Measurements from ENCODE around the gene WNT2.

WNT2 gene

DNA sequence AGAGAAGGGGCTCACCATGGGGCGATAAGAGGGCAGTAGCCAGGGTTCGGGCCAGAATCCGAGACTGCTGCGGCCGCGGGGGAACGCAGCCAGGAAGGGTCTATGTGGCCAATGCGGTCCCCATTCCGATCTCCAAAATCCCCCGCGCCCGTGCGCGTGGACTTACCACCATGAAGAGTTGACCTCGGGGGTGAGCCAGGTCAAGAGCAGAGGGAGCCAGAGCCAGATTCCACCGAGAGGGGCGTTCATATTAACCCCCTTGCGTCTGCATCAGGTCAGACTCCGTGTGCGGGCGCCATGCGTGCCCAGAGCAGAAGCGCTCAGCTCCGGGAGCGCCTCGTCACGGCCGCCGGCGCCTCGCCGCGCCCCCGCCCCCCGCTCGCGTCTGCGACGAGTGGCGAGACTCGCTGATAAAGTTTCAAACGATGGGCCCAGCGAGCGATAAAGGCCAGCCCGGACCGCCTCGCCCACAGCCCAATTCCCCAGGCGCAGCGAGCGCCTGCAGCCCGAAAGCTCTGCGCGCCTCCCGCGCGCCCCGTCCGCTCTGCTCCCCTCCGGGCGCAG is at the start of gene WNT2:
WNT2 (minus strand) TSS at position 318 of the 564 bp plus-strand sequence; CDS start at position 249, 69 bp downstream.
- DNase-seq = no peak

DNA sequence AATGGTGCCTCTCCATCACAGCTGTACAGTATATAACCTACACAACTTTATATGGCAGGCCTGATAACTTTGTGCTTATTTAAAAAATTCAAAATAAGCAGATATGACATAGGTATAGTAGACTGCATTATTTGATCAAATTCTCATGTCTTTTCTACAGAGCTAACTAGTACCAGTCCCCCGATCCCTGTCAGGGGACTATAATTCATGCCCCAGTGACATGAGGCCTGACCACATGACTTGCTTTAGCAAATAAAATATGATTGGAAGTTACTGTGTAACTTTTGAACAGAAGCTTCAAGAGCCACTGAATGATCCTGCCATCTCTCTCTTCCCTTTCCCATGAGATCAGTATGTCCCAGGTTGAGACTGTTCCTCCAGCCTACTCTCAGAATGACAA is 49.2 kb upstream of the WNT2 start:
- DNase-seq = no peak

DNA sequence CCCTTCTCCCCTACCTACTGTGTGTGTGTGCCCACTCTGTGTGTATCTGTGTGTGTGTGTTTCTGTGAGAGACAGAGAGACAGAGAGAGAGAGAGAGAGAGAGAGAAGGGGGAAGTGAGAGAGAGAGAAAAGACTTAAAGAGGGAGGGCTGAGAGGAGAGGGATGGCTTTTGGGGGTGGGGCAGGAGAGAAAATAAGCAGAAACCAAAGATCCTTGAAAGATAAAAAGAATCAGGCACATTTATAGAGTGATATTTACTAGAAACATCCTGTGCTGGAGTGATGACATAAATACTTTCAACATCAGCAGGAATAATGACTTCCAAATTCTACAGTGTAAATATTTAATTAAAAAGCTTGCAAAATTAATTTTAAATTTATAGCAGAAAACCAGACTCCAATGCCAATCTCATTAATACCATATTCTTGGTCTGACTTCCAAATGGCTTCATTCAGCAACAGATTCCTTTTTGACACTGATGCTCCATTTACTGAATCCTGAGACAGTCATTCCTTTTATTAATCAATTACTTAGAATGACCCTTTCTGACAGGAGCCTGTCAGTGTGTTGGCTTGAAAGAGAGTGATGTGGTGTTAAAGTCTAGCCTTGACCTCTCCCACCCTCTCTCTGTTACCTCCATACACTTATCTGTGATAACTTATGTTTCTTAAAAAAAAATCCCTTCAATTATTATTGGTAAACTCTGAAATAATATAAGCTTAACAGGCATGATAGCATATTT is 41.7 kb upstream of the WNT2 start:
- no peak for DNase-seq

DNA sequence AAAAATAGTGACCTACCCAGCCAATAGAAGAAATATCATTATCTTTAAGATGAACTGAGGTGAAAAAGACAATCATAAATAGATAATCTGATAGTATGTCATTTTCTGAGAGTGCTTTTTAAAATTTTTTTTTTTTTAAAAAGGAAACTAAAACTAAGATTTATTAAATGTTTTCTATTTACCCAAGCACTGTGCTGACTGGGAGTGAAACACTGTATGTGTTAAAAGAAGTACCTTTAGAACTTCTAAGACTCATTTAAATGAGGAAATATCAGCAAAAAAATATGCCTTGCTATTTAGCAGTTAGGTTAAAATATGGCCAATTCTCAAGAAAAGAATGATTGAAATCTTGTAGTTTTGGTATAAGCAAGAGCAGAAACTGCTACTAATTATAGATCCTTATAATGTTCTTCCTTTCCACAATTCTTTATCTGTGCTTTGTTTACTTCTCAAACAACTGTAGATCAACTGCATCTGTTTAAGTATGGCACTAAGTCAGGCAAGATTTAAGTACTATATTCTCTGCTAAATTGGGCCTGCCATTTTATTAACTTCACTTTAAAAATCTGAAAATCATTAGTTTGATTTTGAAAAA is 39.5 kb upstream of the WNT2 start:
- no peak for DNase-seq

DNA sequence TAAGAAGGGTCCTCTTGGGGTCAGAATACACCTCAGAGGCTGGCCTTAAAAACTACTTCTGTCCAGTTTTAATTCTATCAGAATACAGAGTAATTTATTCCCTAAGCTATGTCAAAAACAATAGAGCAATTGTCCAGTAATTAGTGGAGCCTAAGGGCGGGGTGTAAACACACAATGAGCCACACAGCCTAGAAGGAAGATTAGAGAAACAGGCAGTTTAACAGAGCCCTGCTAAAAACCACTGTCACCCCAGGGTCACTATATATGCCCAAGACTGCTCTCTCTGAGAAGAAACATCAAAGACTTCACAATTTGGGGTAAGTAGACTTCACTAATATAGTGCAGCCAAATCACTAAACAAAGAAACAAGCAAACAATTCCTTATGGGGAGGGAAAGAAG is 27.2 kb upstream of the WNT2 start:
- no peak for DNase-seq

DNA sequence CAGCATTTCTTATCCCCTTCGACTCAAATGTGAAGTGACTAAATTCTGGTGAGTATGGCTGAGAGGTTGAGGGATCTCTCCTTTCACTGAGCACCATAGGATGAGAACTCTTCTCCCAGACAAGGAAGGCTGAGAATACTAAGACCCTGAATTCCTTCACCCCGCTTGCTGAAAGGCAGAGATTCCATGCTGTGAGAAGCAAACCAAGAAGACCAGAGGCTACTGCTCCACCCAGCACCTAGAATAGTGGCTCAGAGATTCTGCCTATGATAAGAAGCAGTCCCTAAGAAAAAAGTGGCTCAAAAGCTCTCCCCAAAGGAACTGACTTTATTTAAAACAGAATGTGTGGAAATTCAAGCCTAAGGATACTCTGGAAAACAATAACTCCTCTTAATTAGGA is 26.7 kb upstream of the WNT2 start:
- no peak for DNase-seq

DNA sequence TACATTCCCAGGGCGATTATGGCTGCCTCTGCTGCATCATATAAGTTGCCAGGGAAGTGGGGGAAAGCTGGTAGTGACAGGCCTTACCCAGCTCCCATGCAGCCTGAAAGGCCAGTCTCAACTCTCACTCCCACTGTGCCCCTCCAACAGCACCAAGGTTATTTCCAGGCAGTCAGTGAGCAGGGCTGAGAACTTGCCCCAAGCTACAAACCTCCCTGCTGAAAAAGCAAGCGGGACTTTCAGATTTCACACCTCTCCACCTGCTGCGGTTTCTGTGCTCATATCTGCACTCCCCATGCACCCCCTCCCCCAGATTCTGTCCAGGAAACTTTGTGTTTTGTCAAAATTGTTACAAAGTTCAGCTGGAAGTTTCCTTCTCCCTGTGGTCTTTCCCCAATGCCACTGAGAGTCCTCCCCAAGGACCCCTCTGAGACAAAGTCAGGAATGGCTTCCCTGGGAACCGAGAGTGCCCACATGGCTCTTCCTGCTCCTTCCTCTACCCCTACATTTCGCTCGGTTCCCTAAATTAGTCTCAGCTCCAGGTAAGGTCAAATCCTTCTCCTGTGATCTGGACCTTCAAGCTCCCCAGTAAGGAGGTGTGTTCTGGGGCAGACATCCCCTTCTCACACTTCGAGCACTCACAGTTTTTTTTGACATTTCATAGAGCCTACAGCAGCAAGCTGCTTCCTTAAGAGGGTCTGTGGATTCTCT is 25.3 kb upstream of the WNT2 start:
- no peak for DNase-seq

DNA sequence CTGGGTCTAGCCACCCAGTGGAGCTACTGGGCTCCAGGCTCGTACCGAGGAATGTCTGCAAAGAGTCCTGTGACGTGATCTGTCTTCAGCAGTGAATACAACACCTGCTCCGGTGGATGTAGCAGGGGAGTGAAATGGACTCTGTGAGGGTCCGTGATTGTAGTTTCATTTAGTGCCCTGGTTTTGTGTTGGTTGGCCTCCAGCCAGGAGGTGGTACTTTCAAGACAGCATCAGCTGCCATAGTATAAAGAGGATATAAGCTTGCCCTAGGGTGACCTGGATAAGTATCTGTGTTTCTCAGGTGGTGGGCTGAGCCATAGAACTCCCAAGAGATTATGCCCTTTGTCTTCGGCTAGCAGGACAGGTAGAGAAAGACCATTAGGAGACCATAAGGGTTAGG is 24.6 kb upstream of the WNT2 start:
- no peak for DNase-seq

DNA sequence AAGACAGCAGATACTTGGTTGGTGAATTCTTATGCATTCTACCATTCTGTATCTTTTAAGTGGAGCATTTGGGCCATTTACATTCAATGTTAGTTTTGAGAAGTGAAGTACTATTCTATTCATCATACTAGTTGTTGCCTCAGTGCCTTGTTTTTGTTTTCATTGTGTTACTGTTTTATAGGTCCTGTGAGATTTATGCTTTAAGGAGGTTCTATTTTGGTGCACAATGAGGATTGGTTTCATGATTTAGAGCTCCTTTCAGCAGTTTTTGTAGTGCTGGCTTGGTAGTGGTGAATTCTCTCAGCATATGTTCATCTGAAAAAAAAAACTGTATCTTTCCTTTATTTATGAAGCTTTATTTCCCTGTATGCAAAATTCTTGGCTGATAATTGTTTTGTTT is 23.3 kb upstream of the WNT2 start:
- no peak for DNase-seq

DNA sequence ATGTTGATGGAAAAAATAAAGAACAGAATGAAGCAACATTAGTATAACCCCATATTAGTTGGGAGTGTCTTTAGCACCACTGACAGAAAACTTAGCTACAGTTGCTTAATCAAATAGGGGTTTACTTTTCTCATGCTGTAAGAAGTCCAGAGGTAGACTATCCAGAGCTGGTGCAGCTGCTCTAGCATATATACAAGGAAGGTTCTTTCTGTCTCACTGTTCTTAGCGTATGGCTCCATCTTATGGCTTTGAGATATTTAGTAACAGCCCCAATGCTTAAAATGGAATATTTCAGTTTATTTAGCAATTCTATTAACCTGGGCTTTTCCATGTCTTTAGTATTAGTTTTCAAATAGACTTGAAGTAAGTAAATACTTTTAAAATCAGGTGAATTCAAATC is 15.2 kb upstream of the WNT2 start:
- DNase-seq = no peak

DNA sequence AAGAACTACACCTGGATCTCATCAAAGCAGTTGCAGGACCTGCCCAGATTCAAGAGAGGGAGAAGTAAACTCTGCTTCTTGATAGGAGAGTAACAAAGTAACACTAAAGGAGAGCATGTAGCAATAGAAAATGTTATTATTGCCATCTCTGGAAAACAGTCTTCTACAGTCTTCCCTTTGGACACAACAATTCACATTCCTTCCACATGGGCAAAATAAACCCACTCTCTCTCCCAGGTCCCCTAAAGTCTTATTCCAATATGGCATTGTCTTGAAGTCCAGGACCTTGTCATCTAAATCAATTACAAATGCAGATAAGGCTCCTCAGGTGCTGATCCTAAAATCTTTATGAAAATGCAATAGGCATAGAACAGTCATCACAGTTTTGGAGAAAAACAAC is 10.3 kb upstream of the WNT2 start:
- DNase-seq = no peak

DNA sequence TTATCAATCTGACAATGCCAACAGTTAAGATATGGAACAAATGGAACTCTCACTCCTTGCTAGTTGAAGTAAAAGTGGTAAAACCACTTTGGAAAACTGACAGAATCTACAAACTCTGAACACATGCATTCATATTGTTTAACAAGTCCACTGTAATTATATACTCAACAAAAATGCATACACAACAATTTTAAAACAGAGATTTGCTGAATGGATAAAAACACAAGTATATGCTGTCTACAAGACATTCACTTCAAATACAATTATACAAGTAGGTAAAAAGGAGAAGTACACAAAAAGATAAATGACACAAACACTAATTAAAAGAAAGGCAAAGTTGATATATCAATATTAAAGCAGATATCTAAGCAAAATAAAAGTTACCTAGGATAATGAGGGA is 9.2 kb upstream of the WNT2 start:
- no peak for DNase-seq

DNA sequence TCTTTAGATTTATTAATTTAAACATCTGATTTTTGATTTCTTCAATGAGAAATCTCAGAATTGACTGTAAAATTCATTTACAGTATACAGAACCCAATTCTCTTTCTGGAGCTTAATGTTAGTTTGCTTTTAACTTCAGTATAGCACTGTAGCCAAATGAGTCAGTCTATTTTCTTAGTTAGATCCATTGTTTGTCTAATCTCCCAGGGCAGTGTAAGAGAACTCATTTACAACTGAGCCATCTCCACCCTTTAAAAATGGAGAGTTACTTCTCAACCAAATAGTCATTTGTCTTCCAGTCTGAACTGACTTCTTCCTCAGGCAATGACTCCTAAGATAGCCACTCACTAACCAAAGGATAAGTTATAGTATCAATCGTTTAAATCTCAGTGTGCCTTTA is 3.0 kb upstream of the WNT2 start:
- no peak for DNase-seq

DNA sequence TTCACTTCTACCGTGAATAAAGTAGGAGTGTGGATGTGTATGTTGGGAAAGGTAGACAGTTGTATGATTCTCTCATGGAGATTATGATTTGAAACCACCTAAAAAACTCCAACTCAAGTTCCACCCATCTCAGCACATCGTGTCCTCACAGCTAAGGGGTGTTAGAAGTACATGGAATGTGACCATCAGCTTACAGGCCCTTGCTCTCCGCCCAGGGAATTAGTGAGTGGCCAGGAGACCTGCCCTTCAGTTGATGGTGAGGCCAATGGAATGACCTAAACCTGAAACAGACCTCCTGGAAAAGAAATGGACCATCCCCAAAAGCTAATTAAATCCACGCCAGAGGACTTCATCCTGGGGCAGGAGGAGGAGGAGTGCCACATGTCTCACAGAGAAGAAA is 2.1 kb upstream of the WNT2 start:
- no peak for DNase-seq

DNA sequence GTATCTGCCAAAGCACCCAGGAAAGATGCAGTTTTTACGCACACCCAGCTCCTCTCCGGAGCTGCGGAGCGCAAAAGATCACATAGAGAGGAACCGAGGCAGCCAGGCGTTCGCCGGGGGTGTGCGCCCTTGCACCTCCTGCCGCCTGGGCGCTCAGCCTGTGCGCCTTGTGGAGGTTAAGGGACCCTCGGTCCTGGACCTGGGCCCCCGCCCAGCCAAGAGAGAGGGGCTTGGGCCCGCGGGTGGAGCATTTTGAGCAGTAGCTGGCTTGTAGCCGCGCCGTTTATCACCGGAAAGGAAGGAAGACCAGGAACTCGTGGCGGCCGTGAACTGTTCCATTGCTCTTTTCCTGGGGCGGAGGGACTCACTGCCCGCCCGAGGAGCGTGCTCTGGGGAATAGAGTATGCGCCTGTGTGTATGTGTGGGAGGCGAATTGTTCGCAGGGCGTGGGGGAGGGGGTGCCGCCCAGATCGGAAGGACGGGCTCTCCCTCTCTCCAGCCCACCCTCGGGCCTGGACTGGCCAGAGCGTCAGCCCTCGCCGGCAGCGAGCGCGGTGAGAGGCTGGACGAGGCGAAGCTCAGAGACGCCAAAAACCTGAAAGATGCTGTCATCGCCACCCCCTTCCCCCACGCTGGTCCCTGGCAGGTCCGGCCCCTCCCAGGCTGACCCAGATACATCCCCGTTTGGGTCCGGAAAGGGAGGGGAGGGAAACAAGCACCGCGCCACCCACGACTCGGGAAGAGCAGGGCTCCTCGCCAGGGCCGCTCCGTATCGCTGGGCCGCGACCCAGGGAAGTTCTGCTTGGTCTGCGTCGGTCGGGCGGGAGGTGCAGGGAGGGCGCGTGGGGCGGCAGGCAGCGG is 1.2 kb upstream of the WNT2 start:
- DNase-seq = no peak

DNA sequence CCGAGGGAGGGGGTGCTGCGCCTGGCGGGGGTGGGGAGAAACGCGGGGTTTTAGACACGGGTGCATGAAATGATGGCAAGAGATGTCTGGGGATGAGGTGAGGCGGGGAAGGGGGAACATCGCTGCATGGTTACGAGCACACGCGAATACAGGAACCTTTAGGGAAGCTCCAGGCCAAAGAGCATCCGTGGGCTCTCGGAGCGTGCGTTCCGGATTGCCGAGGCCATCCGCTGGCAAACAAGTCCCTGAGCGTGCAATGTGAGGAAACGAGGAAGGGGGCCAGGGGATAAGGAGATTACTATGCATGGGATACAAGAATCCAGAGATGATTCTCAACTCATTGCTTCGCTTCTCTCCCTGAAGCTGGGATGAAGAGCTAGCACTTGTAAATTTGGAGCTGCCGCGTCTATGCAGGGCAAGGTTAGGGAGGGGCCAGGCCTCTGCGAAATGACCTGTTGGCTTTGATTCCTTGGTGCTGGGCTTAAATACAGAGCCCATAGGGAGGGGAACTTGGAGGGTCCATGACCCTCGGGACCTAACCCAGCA is 520 bp upstream of the WNT2 start:
- DNase-seq = no peak

DNA sequence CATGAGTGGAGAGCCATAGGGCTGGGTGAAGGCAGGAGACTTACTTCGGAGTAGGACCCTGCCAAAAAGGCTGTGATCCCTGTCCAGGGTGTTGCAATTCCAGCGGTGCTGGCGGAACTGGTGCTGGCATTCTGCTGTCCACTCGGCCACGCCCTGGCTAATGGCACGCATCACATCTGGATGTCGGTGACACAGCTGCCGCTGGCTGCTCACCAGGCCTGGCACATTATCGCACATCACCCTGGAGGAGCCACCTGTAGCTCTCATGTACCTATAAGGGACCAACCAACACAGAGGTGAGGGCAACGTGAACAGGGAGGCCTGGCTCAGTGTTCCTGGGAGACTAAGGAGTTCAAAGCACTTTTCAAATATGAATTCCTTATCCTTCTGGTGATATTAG is 2.3 kb downstream of the WNT2 start:
- no peak for DNase-seq

DNA sequence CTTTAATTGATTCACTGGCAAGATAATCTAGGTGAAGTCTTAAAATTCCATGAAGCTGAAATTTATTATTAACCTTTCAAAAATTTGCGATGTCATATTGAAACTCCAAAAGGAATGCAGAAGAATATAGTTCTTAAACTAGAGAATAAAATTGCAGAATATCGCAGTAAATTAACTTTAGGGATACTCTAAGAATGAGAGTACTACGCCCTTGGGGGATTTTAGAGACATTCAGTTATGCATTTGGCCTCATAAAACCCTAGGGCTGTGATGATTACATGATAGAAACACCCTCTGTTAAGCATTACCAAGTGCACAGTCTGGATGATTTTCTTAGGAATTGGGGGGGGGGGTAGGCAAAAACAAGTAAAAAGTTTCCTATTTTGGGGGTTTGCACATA is 3.7 kb downstream of the WNT2 start:
- no peak for DNase-seq

DNA sequence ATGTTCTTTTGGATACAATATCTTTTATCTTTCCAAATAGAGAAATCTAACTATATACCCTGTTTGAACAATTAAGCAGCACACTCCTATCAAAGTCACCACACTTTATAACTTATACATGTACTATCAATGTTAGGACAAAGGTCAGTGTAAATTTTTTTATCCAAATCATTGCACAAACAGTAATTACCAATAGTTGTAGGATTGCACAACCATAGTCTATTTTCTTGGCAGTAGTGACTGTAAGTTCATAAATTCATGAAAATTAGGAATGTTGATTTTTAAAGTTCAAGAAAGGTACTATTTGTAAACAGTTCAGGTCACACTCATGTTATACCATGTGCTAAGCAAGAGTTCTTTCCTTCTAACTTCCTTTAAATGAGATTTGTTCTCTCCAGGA is 9.3 kb downstream of the WNT2 start:
- DNase-seq = no peak

DNA sequence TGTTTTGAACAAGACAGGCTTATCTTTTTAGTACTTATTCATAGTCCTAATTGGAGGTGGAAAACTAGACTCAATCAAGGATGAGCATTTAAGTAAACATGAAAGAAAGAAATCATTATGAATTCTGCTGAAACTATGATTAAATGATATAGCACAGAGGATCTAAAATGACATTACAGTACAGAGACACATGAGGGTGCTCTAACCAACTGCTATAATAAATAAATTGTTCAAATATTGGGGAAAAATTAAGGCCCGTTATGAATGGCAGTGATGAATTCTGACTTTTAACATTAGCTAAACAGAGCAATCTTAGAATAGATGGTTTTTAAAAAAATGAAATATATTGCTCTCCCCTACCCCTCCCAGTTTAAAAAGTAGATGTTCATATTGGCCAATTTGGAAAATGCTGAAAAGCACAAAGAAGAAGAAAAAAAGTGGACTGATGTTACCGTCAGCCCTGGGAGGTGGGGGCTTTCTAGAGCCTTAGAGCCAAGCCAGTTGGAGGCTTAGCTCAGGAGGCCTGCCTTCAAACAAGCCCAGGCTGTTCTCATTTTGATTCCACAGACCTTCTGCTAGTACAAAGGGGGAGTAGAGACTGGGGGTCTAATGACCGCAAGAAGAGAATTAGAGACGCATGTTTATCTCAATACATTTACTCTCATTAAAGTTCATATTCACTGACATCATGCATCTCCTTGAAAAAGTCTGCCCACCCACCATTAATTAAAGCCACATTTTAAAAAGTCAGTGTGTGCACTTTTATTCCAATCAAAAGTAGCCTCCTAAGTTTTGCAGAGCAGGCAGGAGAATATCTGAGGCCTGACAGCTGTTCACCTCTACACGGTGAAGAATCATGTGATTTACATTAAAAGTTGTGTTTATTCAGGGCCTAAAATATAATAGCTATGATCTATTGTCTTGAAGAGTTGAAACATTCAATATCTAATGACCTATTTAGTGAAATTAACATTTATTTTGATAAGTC is 10.0 kb downstream of the WNT2 start:
- DNase-seq = no peak

DNA sequence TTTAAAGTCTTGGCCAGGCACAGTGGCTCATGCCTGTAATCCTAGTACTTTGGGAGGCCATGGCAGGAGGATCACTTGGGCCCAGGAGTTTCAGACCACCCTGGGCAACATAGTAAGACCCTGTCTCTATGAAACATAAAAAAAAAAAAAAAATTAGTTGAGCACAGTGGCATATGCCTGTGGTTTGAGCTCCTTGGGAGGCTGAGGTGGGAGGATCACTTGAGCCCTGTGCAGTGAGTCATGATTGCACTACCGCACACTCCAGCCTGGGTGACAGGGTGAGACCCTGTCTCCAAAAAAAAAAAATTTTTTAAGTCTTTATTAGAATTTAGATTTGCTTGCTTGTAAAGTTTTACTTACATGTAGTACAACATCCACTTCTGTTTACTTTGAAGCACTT is 14.0 kb downstream of the WNT2 start:
- DNase-seq = no peak

DNA sequence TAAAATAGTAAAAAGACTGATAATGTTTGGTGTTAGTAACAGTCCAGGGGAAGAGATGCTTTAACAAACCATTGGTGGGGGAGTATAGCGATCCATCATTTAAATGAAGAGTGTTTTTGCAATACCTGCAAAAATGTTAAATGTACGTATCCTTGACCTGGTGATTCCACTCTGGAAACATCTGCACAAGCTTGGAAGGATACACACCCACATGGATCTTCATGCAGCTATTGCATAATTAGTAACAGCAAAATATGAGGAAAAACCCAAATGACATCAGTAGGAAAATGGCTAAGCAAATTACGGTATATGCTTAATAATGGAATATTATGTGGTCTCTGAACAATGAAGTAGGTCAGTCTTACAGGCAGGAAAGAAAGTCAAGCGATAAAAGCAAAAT is 20.5 kb downstream of the WNT2 start:
- no peak for DNase-seq
